ENCODE results near the gene SLC25A29.

The SLC25A29 gene

DNA sequence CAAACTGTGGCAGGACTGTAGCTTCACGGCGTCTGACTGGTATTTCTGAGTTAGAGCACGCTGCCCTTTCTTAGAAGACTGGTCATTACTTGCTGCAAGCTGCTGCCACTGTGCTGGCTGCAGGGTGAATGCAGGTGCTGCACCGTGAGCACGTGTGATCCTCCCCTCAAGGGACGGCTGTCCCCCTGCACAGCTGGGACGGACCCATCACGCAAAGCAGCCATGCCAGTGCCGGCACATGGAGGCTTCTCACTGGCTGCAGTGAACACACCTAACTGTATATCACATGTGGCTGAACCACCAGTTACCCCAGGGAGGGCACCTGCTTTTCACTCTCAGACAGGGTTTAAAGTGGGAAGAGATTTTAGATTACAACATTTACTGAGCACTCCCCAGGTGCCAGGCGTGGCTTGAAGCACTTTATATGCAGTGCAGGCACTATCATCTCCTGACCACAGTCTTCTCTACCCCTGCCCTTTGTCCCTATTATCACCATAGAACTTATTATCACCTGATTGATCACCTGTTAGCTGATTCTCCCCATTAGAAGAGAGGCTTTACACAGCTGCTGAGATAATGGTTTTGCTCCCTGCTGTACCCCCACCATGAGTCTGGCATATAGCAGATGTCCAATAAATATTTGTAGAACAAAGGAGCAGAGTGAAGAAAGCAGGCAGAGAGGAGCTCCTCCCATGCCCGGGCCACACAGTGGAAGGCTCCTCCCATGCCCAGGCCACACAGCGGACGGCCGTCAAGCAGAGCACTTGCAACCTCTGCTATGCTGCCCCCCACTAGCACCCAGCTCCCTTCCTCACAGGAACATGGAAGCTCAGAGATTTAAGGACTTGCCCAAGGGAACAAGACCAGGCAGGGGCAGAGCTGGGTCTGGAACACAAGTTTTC lies 42.8 kb upstream of the SLC25A29 start:
- Histone ChIP-seq H3K9me2 (replicated peaks; ENCODE audit: low read depth, low read length) (no peaks in the 10 kb centered on the region), H3F3A (ENCODE audit: low read depth) (no peaks in the 10 kb centered on the region), H2AFZ (ENCODE audit: low read length) (no peak overlapping the region), H3K36me3 (ENCODE audit: insufficient read depth, low read length) (peaks cover 11% of the 10 kb centered on the region; the same call in 1 of the 2 replicates), H3K4me1 (ENCODE audit: insufficient read depth, low read length, poor library complexity, severe bottlenecking) (no peaks in the 10 kb centered on the region), H3K79me2 (ENCODE audit: insufficient read depth, low read length) (no peaks in the 10 kb centered on the region), H3K9me3 (ENCODE audit: insufficient read depth, low read depth, low read length) (no peaks in the 10 kb centered on the region), H3K9ac (ENCODE audit: low read depth, low read length, poor library complexity, severe bottlenecking) (no peak overlapping the region), H3K4me3 (ENCODE audit: low read length, poor library complexity, severe bottlenecking) (no peak overlapping the region), H3K27me3 (ENCODE audit: insufficient read depth, low read length, poor library complexity, severe bottlenecking) (no peaks in the 10 kb centered on the region), H4K20me1 (ENCODE audit: insufficient read depth, low read length, poor library complexity, severe bottlenecking) (no peaks in the 10 kb centered on the region), H3K4me2 (ENCODE audit: low read depth, low read length, poor library complexity, severe bottlenecking) (no peak overlapping the region)
- TF ChIP-seq, protein P1, sequence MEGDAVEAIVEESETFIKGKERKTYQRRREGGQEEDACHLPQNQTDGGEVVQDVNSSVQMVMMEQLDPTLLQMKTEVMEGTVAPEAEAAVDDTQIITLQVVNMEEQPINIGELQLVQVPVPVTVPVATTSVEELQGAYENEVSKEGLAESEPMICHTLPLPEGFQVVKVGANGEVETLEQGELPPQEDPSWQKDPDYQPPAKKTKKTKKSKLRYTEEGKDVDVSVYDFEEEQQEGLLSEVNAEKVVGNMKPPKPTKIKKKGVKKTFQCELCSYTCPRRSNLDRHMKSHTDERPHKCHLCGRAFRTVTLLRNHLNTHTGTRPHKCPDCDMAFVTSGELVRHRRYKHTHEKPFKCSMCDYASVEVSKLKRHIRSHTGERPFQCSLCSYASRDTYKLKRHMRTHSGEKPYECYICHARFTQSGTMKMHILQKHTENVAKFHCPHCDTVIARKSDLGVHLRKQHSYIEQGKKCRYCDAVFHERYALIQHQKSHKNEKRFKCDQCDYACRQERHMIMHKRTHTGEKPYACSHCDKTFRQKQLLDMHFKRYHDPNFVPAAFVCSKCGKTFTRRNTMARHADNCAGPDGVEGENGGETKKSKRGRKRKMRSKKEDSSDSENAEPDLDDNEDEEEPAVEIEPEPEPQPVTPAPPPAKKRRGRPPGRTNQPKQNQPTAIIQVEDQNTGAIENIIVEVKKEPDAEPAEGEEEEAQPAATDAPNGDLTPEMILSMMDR (conservative IDR thresholded peaks at IDR 0.05; ENCODE audit: low read length), result no peak

DNA sequence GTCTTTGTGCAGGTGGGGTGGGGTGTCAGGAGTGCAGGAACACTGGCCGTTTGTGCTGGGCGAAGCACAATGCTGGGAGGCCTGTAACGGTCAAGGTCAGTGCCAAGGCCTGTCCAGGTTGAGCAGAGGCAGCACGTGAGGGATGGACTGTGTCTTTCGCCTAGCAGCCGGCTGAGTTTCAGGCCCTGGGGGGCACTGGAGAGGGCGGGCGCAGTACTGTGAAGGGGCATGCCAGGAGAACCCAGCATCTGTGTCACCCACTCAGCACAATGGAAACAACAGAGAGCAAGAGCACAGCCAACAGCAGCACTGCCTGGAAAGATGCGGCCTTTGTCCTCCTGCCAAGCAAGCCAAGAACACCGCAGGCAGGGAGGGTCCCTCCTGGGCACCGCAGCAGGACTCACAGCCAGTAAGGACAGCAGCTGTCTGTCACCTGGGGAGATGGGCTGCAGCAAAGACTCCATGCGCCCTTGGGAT lies 42.0 kb upstream of the SLC25A29 start:
- Histone ChIP-seq H3K4me2 (ENCODE audit: low read depth, low read length, poor library complexity, severe bottlenecking) (no peak overlapping the region), H4K20me1 (ENCODE audit: insufficient read depth, low read length, poor library complexity, severe bottlenecking) (no peaks in the 10 kb centered on the region), H3K9me3 (ENCODE audit: insufficient read depth, low read depth, low read length) (no peaks in the 10 kb centered on the region), H3F3A (ENCODE audit: low read depth) (no peaks in the 10 kb centered on the region), H3K4me3 (ENCODE audit: low read length, poor library complexity, severe bottlenecking) (no peak overlapping the region), H3K36me3 (ENCODE audit: insufficient read depth, low read length) (peaks cover 11% of the 10 kb centered on the region; the same call in 1 of the 2 replicates), H3K4me1 (ENCODE audit: insufficient read depth, low read length, poor library complexity, severe bottlenecking) (no peaks in the 10 kb centered on the region), H3K9me2 (replicated peaks; ENCODE audit: low read depth, low read length) (no peaks in the 10 kb centered on the region), H3K79me2 (ENCODE audit: insufficient read depth, low read length) (no peaks in the 10 kb centered on the region), H3K27me3 (ENCODE audit: insufficient read depth, low read length, poor library complexity, severe bottlenecking) (no peaks in the 10 kb centered on the region), H3K9ac (ENCODE audit: low read depth, low read length, poor library complexity, severe bottlenecking) (no peak overlapping the region), H2AFZ (ENCODE audit: low read length) (no peak overlapping the region)
- TF ChIP-seq, protein P1 (conservative IDR thresholded peaks at IDR 0.05; ENCODE audit: low read length), result no peak
- TF ChIP-seq EZH2phosphoT487 (IDR thresholded peaks at IDR 0.05; ENCODE audit: borderline replicate concordance), result no peak

DNA sequence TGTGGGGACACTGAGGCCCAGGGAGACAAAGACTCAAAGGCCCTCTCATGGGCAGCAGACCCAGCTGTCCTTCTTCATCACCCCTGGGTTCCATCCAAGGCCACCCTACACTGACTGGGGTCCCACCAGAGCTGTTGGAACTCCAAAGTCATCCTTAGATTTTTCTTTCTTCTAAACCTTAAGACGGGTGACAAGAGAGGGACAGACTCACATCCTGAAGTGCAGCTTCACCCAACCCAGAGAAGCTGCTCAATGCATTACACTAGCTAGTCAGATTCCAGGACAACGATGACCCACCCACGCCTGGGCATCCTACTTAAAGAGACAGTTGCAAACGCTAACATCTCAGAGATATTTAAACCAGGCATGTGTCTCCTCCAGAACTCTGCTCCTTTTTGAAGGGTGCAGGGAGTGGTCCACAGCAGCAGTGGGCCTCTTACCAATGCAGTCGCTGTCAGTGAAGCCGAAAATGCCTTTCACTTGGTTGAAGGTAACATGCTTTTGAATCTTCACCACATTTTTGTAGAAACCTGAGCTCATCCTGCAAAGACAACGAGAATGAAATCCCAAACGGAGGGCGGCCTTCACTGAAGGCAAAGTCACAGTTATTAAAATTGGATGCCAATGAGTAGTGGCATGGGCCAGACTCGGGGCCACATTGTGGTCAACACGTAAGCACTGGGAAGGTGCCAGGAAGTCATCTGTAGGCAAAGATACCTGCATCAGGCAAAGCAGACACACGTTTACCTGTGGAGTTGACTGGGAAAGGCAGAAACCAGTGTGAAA lies 40.3 kb upstream of the SLC25A29 start:
- no peak overlapping the region for H2AFZ ChIP-seq (ENCODE audit: low read length)
- H4K20me1 ChIP-seq (ENCODE audit: insufficient read depth, low read length, poor library complexity, severe bottlenecking), result no peaks in the 10 kb centered on the region
- H3K36me3 ChIP-seq (ENCODE audit: insufficient read depth, low read length), result peaks cover 6% of the 10 kb centered on the region; the same call in 1 of the 2 replicates
- no peaks in the 10 kb centered on the region for H3K4me1 ChIP-seq (ENCODE audit: insufficient read depth, low read length, poor library complexity, severe bottlenecking)
- no peak overlapping the region for H3K4me3 ChIP-seq (ENCODE audit: low read length, poor library complexity, severe bottlenecking)
- no peaks in the 10 kb centered on the region for H3K9me3 ChIP-seq (ENCODE audit: insufficient read depth, low read depth, low read length)
- no peak overlapping the region for H3K4me2 ChIP-seq (ENCODE audit: low read depth, low read length, poor library complexity, severe bottlenecking)
- H3K9ac ChIP-seq (ENCODE audit: low read depth, low read length, poor library complexity, severe bottlenecking), result no peak overlapping the region
- H3K79me2 ChIP-seq (ENCODE audit: insufficient read depth, low read length), result no peaks in the 10 kb centered on the region
- H3K27me3 ChIP-seq (ENCODE audit: insufficient read depth, low read length, poor library complexity, severe bottlenecking), result no peaks in the 10 kb centered on the region
- no peaks in the 10 kb centered on the region for H3F3A ChIP-seq (ENCODE audit: low read depth)
- TF ChIP-seq, protein P1 (conservative IDR thresholded peaks at IDR 0.05; ENCODE audit: low read length), result no peak
- TF ChIP-seq EZH2phosphoT487 (IDR thresholded peaks at IDR 0.05; ENCODE audit: borderline replicate concordance), result no peak
- H3K9me2 ChIP-seq (replicated peaks; ENCODE audit: low read depth, low read length), result no peaks in the 10 kb centered on the region

Measured in Loucy (cell line).